NCI-H1930 (cell line): ENCODE data around the gene QKI.
"Not testable (repeated sequence)": the region's sequence is repeated elsewhere in the genome, so short reads cannot be mapped to it uniquely, and the experiment has no call there.

ENCODE experiments used
- DNase-seq, 2 experiments: peaks; one replicate each; lab custom pipeline; 2025; lab: John Stamatoyannopoulos, UW

Gene QKI

DNA sequence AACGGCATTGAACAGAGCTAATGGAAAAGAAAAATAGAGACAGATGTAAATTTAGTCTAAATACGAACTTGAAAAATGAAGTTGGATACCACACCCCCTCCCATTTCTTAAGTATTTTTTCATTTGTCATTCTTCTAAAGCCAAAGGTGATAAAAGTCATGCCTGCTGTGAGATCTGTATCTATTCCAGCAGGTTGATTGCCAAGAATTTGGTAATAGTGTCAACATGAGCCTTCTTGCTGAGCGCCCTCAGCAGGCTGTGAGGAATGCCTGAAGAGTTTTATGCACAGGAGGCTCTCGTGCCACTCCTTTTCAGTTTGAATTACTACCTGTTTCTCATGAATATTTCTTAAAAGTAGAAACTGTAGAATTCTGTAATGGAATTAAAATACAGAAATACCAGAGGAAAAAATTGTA, 165.4 kb downstream of the QKI start:
- no peak for DNase-seq

DNA sequence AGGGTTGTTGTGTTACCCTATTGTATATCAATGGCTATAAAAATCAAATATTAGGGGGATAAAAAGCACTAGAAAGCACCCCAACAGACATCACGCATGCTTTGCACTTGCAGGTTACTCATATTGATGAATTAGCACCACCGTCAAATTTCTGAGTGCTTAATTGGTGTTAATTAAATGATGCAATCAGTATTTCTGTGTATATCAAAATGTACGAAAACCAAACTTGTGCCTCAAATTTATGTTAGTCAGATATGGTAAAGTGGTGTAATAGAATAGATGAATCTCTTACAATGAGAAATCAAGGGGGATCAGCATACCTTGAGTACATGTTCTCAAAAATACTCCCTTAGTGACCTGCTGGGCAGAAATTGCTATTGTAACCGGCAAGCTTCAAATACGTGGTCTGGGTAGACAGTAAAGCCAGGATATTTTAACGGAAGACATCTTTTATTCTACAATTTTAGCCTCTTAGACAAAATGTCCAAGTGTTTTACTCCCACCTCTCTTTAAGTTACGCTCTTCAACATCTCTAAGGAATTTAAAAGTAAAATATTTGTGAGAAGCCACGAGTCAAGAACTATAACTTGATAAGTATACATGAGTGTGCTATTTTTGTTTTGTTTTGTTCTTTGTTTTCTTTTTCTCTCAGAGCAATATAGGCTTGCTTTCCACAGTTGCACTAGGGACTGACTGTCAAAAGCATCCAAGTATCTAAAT, 166.0 kb downstream of the QKI start:
- DNase-seq, result no peak

DNA sequence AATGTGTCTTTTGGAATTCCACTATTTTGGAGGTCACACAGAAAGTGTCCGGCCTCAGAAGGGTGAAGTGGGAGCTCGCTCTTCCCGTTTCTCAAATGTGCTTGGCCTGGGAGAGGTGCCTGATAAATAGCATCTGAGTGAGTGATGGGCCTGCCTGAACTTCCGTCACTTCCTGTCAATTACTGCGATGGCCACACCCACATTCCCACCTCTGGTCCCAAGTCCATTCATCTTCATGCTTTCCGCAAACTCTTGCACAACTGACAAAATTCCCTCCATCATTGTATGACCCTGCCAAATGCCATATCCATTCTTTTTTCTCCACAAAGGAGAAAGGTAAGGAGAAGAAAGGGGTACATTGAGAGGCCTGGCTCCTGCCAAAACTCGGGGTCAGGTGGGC, 169.0 kb downstream of the QKI start:
- DNase-seq, result no peak

DNA sequence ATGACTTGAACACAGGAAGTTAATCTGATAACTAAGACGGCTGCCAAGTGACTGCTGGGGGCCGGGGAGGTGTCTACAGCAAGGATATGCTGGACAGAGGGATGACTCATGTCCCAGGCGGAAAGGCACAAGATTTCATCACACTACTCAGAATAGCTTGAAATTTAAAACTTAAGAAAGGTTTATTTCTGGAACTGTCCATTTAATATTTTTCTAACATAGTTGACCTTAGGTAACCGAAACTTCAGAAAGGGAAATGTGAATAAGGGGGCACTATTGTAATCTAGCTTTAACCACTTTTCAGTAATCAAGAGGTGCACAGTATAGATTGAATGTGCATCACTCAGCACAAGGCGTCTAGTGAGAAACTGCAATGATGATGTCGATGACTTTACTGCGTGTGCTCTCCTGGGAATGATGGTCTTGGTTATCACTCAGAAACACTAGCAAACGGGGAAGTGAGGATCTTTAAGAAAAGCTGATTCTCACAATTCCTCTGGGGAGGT, 171.5 kb downstream of the QKI start:
- DNase-seq, result no peak

DNA sequence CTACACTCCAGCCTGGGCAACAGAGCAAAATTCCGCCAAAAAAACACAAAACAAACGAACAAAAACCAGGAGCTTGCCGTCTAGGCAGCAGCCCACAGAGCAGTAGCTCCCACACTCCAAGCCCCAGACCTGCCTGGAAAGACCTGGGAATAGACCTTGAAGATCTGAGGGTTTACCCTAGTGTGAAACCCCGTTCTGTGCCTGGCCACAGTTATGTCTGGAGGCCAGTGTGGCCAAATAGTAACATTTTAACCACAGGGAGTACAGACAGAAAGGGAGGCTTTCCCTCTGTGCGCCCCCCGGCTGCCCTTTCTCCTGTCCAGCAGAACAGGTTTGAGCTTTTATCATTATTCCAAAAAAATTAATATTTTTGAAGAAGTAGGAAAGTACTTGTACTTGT, 172.4 kb downstream of the QKI start:
- no peak for DNase-seq

DNA sequence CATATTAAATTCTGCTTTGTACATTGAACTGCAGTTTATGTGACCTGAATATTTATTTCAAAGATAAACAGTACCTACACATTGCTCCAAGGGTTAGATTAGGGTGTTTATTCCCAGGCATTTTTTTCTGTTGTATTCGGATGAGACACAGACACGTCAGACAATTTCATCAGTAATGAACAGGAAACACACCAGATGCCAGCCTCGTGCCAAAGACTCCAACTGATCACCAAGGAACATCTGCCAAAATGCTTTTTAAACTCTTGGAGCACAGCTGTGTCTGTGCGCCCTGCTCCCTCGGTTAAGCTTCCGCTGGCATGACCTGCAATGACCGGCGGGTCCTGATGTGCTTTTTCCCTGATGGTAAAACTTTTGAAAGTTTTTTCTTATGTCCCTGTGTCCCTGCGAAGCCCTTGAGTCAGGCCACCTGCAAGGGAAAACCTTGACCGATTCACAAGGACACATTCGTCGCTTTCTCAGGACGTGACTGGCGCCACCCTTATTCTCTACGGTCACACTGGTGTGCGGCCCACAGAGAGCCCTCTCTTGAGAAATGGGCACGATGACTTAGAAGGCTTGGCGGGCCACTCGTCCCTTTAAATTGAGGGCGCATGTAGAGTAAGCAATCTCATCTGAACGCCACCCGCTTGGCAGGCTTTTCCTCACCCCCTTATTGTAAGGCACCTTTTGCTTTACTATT, 173.9 kb downstream of the QKI start:
- no peak for DNase-seq

DNA sequence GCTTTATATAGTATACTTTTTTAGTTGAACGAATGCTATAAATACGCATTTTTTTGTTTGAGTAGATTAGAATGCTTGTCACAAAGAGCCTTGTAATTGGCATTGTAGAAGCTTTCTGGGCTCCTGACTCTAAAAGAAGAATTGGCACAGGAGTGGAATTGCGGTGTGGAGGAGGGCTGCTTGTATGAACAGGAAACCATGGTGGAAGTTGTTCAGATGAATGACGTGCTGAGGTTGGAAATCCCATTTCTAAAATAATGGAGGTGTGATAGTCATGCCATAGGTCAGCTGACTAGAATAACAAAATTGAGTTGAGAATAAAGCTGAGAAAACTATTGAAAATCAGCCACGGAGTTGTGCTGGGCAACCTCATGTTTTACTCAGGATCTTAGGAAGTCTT, 174.9 kb downstream of the QKI start:
- no peak for DNase-seq

DNA sequence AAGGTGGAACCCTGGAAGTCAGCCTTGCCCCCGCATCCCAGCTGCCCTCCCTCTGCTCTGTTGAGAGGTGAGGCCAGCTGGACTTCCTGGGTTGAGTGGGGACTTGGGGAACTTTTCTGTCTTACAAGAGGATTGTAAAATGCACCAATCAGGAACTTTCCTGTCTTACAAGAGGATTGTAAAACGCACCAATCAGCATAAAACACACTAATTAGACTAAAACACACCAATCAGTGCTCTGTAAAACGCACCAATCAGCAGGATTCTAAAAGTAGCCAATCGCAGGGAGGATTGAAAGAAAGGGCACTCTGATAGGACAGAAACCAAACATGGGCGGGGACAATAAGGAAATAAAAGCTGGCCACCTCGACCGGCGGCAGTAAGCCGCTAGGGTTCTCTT, 175.6 kb downstream of the QKI start:
- not testable (repeated sequence) for DNase-seq

DNA sequence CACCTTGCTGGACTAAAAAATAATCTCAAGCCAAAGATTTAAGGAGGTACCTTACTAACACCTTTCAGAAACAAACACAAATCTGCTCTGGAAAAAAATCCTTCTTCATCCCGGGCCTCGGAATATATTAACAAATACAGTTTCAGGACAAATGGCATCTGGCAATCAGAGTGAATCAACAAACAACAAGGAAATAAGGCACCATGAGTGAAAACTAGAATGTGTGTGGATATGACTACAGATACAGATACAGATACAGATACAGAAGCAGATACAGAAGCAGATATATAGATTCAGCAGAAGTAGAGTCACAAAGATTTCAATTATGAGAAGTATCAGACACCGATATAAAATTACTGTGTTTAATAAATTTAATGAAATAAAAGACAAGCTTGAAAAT, 178.4 kb downstream of the QKI start:
- DNase-seq, result no peak

DNA sequence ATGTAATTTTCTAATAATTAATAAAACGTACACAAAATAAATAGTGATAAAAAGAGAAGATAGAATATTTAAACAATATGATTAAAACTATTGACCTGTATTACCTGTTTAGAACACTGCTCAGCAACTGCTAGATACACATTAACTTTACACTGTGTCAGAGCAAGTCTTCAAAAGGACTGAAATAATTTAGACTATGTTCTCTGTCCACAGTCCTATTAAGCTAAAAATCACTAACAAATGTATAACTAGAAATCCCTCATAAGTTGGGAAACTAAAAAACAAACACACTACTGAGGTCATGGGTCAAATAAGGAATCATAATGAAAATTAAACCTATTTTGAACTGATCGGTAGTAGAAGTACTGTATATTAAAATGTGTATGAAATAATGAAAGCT, 181.7 kb downstream of the QKI start:
- no peak for DNase-seq

DNA sequence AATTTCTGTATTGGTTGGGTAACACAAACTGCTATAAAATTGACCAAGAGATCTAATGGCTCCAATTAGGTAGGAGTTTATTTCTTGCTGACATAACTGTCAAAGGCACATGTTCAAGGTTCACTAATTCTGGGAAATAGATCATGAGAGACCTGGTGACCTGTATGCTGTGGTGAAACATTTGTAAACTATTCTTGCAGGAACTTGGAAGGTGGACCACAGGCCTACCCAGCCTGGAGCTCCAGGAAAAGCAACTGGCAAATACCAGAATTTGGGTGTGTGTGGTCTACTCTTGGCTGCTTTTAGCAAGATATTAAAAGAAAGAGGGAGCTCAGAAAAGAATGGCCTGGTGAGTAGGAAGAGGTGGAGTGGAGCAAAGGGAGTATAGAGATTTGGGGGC, 184.6 kb downstream of the QKI start:
- no peak for DNase-seq

DNA sequence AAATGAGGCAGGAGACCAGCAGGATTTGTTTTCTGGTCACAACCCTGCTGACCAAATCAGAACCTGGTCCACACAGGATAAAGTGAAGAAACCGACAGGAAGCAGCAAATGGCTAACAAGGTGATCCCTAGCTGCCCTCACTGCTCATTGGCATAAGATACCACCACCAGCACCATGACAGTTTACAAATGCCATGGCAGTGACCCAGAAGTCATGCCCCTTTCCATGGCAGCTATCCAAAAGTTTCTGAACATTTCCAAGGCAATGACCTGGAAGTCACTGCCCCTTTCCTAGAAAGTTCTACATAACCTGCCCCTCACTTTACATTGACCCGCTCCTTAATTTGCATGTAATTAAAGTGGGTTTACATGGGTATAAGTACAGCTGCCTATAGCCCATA, 185.2 kb downstream of the QKI start:
- DNase-seq, result no peak

DNA sequence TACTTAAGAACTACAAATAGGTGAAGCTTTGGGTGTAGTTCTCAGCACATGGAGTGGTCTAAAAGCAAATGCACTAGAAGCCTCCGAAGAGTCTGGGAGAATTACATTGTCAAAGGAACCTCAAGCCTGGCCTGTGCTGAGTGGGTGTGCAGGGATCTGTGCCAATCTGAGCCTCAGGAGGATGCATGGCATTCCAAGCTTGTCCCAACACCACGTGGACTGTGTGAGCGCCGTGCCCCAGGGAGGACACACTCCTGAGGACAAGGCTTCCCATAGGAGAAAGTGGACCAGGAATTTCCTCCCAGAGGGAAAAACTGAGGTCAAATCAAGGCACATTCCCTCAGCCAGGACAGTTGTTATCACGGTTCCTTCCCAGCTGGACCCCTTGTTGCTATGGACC, 185.8 kb downstream of the QKI start:
- no peak for DNase-seq

DNA sequence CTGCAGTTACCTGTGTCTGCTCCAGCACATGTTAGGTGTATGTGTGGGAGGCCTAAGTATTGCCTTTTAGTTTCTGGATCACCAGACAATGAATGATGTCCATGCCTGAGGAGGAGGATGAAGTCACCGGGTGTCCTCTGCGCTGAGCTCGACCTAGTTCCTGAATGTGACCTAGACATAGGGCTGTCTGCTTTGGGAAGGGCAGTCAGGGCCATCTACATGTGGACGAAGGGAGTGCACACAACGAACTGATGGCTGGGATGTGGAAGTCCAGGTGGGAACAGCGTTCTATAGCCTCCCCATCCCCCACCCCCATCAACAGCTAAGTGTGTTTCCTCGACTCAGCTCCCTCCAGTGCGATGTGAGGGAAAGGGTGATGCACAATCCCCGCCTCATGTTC, 186.3 kb downstream of the QKI start:
- DNase-seq, result no peak

DNA sequence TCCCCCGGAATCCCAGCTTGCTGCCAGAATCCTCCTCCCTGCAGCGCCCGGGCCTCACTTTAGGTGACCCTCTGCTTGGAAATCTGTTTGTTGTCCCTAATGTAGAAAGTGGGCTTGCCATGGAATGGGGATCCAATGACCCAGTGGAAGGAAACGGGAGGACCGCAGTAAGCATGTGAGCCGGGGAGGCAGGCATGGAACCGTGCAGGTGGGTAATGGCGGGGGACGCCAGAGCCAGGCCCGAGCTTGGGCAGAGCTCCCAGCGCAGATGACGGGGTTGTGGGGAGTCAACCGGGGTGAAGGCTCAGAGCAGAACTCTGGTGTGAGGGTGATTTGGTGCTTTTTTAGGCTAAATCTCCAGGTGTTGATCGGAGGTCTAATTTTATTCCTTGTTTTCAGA, 188.3 kb downstream of the QKI start:
- DNase-seq, result no peak

DNA sequence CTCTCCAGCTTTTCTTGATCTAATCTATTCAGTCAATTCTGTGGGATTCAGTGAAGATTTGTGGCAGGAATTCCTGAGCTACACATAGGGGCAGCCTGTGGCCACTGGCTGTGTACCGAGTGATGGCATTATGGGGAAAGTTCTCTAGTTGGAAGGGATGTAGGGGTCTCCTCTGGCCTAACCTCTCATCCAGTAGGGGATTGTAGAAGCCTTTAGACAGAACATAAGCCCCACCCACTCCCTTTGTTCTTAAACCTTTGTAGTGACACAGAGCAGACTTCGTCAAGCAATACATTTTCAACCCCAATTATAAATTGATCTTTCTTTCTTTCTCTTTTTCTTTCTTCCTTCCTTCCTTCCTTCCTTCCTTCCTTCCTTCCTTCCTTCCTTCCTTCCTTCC, 188.9 kb downstream of the QKI start:
- DNase-seq, result no peak

DNA sequence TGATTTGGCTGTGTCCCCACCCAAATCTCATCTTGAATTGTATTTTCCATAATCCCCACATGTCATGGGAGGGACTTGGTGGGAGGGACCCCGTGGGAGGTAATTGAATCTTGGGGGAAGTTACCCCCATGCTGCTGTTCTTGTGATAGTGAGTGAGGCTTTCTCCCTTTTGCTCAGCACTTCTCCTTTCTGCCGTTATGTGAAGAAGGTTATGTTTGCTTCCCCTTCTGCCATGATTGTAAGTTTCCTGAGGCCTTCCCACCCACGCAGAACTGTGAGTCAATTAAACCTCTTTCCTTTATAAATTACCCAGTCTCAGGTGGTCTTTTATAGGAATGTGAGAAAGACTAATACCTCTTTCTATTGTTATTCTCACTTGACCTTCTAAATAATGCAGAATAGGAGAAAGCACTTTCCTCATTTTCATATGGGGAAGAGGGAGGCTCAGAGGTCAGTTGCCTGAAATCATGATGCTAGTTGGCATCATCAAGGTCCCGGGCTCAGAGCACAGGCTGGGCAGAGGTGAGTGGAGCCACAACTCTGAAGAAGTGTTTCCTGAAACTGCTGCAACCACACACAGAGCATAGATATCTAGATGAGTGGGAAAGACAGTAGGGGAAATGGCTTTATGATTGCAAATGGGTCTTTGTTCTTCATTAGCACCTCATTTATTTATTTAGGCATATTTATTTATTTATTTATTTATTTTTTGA, 191.0 kb downstream of the QKI start:
- no peak for DNase-seq

DNA sequence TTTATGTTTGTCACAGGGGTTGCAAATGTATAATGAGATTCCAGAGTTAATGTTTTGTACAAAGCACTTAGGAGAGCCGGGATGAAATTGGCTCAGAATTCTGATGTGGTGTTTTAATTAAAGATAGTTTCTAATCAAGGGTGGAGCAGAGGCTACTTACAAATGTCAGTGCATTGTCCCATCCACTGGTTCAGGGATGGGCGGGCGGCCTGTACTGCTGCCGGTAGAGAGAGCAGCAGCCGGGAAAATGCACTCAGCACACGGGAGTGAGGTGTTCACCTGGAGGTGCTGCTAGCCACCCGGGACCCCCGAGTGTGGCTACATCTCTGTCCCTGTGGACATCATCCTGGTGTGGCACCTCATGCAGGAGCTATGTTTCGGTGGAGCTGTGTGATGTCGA, 193.3 kb downstream of the QKI start:
- DNase-seq, result no peak

DNA sequence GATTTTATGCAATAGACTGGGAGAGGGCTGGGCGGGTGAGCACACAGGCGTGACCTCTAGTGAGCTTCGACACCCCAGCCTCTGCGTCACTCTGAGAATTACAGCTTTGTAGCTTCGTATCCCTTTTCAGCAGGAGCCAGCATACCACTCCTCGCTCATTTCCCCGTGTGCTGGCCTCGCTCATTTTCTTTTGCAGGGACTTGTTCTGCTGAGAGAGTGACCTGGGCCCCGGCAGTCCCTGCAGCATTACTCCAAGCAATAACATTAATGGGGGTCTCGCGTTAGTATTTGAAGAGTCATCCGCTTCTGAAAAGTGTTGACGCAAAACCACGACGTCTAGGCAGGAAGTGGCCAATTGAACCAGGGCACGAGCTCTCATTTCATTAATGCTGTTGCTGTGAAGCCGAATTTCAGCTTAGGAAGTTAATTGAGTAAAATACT, 193.7 kb downstream of the QKI start:
- no peak for DNase-seq

DNA sequence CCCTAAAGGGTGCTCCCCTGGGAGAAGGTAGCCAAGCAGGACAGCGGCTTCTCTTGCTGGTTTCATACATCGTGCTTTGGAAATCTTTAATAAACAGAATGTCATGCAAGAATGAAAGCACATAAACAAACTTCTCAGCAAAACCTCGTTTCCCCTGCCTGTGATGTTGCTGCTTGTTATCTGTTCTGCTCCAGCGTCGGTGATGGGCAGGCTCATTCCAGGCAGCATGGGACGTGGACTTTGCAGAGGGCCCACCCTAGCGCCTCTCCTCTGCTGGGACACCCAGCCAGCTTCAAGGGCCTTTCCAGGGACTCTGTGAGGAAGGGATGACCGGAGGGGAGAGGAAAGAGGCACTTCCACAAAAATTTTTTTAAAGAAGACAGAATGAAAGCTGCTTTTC, 197.7 kb downstream of the QKI start:
- DNase-seq, result no peak

DNA sequence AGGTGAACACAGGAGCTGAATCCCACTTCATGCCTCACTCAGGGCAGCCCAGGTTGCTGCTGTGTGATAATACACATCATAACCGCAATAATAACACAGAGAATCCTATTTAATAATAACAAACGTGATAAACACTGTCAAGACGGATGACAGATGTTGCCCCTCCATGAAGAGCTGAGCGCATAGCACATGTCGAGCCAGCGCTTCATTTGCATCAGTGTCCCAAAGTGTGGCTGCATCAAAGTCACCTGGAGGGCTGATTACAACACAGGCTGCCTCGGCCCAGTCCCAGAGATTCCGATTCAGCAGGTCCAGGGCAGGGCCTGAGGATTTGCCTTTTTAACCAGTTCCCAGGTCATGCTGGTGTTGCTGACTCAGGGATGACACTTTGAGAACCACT, 198.5 kb downstream of the QKI start:
- no peak for DNase-seq

DNA sequence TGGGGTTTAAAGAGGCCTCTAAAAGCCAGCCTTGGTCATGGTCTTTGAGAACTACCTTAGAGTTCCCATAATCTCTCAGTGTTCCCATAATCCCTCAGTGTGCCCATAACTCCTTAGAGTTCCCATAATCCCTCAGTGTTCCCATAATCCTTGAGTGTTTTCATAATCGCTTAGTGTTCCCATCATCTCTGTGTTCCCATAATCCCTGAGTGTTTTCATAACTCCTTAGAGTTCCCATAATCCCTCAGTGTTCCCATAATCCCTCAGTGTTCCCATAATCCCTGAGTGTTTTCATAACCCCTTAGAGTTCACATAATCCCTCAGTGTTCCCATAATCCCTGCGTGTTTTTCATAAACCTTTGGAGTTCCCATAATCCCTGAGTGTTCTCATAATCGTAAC, 199.2 kb downstream of the QKI start:
- DNase-seq, result no peak

DNA sequence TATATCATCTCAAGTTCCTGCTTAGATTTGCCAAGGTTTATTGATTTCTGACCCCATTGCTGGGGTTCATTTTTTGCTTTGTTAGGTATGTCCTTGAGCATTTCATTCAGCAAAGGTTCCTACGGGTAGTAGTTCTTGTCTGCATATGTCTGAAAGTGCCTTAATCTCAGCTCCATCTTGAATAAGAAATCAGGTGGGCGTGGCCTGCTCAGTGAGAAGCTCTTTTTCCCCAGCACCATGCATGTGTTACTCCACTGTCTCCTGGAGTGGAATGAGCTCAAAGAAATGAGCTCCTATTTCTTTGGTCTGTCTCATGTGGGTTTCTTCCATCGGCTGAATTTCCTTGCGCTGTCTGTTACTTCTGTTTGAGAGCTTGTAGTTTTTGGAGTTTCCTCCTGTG, 201.9 kb downstream of the QKI start:
- no peak for DNase-seq
